NCI-H2029 (cell line): ENCODE data around the gene HK2.
"Not testable (repeated sequence)": the region's sequence is repeated elsewhere in the genome, so short reads cannot be mapped to it uniquely, and the experiment has no call there.

Experiments used
- DNase-seq: peaks from one replicate; lab custom pipeline; 2025; lab: John Stamatoyannopoulos, UW

The HK2 gene

GRCh38 chr2:74877376-74877775 is 43.4 kb downstream of the HK2 start:
- no peak for DNase-seq

- no peak for DNase-seq
Observed at GRCh38 chr2:74877781-74878433, 44.0 kb downstream of the HK2 start.

- no peak for DNase-seq
Observed at GRCh38 chr2:74878551-74878950, 44.6 kb downstream of the HK2 start.

GRCh38 chr2:74880054-74880728 is 46.3 kb downstream of the HK2 start:
- DNase-seq: no peak

GRCh38 chr2:74881176-74881575 is 47.2 kb downstream of the HK2 start:
- no peak for DNase-seq

GRCh38 chr2:74881626-74882298 is 47.8 kb downstream of the HK2 start:
- DNase-seq: no peak

- no peak for DNase-seq
Observed at GRCh38 chr2:74882299-74882687, 48.4 kb downstream of the HK2 start.

- no peak for DNase-seq
Observed at GRCh38 chr2:74883011-74883410, 49.1 kb downstream of the HK2 start.

GRCh38 chr2:74884118-74884762 is 50.3 kb downstream of the HK2 start:
- no peak for DNase-seq

GRCh38 chr2:74884866-74885265 is 50.9 kb downstream of the HK2 start:
- no peak for DNase-seq

- DNase-seq: no peak
Observed at GRCh38 chr2:74886251-74886650, 52.3 kb downstream of the HK2 start.

- DNase-seq: no peak
Observed at GRCh38 chr2:74886811-74887210, 52.9 kb downstream of the HK2 start.

GRCh38 chr2:74887445-74887951 is 53.6 kb downstream of the HK2 start:
- DNase-seq: no peak

GRCh38 chr2:74887960-74888700 is 54.2 kb downstream of the HK2 start:
- no peak for DNase-seq

GRCh38 chr2:74889159-74889558 is 55.2 kb downstream of the HK2 start:
- DNase-seq: no peak

- no peak for DNase-seq
Observed at GRCh38 chr2:74890711-74891110, 56.8 kb downstream of the HK2 start.

GRCh38 chr2:74891136-74891764 is 57.3 kb downstream of the HK2 start:
- DNase-seq: no peak

- DNase-seq: not testable (repeated sequence)
Observed at GRCh38 chr2:74891816-74892215, 57.9 kb downstream of the HK2 start.

GRCh38 chr2:74892609-74893008 is 58.7 kb downstream of the HK2 start:
- no peak for DNase-seq

GRCh38 chr2:74893332-74893731 is 59.4 kb downstream of the HK2 start:
- DNase-seq: no peak

- DNase-seq: no peak
Observed at GRCh38 chr2:74894272-74894981, 60.5 kb downstream of the HK2 start.
